Adipocyte (in vitro differentiated cells): ENCODE measurements around the gene SPATS2.

Experiments used
- DNase-seq: peaks from one replicate; pipeline ENCODE4 v3.0.0-alpha.2; 2015; ENCODE audit warnings: low read depth
- H3K27me3 ChIP-seq: replicated peaks from 2 replicates; pipeline ENCODE4 v1.7.0; 2013; ENCODE audit warnings: mild to moderate bottlenecking, low read length, moderate library complexity; ENCODE audit not compliant: control insufficient read depth, insufficient read depth
- H3K36me3 ChIP-seq: 2 replicates; pipeline ENCODE4 v1.7.0; 2013; ENCODE audit warnings: low read length, mild to moderate bottlenecking, moderate library complexity; ENCODE audit not compliant: control insufficient read depth, insufficient read depth, severe bottlenecking
- H3K4me1 ChIP-seq: 2 replicates; pipeline ENCODE4 v1.7.0; 2013; ENCODE audit warnings: mild to moderate bottlenecking, low read length, moderate library complexity; ENCODE audit not compliant: control insufficient read depth, insufficient read depth
- H3K4me3 ChIP-seq: 2 replicates; pipeline ENCODE4 v1.7.0; 2013; ENCODE audit warnings: mild to moderate bottlenecking, low read length, moderate library complexity
- H3K9ac ChIP-seq: 2 replicates; pipeline ENCODE4 v1.7.0; 2013; ENCODE audit warnings: mild to moderate bottlenecking, low read length, moderate library complexity
- H3K9me3 ChIP-seq: 2 replicates; pipeline ENCODE4 v1.7.0; 2013; ENCODE audit warnings: mild to moderate bottlenecking, low read length, moderate library complexity; ENCODE audit not compliant: control insufficient read depth

SPATS2 gene

GRCh38 chr12:49483619-49484018, 116.4 kb downstream of the SPATS2 start:
- DNase-seq = no peak
- H3K27me3 ChIP-seq = no peaks in the 10 kb centered on the region
- H3K9me3 ChIP-seq = no peaks in the 10 kb centered on the region
- peaks cover 11% of the 10 kb centered on the region for H3K4me1 ChIP-seq
- peaks cover 7% of the 10 kb centered on the region for H3K36me3 ChIP-seq
- no peak overlapping the region for H3K9ac ChIP-seq
- H3K4me3 ChIP-seq = no peak overlapping the region

GRCh38 chr12:49487605-49488004, 120.3 kb downstream of the SPATS2 start:
- H3K4me3 ChIP-seq = no peak overlapping the region
- H3K9me3 ChIP-seq = no peaks in the 10 kb centered on the region
- no peak for DNase-seq
- H3K9ac ChIP-seq = no peak overlapping the region
- no peaks in the 10 kb centered on the region for H3K27me3 ChIP-seq
- H3K36me3 ChIP-seq = peaks cover 7% of the 10 kb centered on the region
- H3K4me1 ChIP-seq = peaks cover 3% of the 10 kb centered on the region

- H3K27me3 ChIP-seq = no peaks in the 10 kb centered on the region
- no peaks in the 10 kb centered on the region for H3K9me3 ChIP-seq
- no peak overlapping the region for H3K9ac ChIP-seq
- DNase-seq = no peak
- no peaks in the 10 kb centered on the region for H3K4me1 ChIP-seq
- H3K36me3 ChIP-seq = peaks cover 5% of the 10 kb centered on the region
- no peak overlapping the region for H3K4me3 ChIP-seq
These were observed 121.9 kb downstream of the SPATS2 start for GRCh38 chr12:49489154-49489553.

GRCh38 chr12:49489720-49490119, 122.5 kb downstream of the SPATS2 start:
- peaks cover 3% of the 10 kb centered on the region for H3K36me3 ChIP-seq
- H3K4me3 ChIP-seq = no peak overlapping the region
- no peaks in the 10 kb centered on the region for H3K4me1 ChIP-seq
- H3K27me3 ChIP-seq = no peaks in the 10 kb centered on the region
- no peaks in the 10 kb centered on the region for H3K9me3 ChIP-seq
- DNase-seq = peak; percentile 16
- no peak overlapping the region for H3K9ac ChIP-seq

- Histone ChIP-seq H3K36me3 (peaks cover 7% of the 10 kb centered on the region), H3K9me3 (no peaks in the 10 kb centered on the region), H3K9ac (no peak overlapping the region), H3K4me1 (no peaks in the 10 kb centered on the region), H3K4me3 (no peak overlapping the region), H3K27me3 (no peaks in the 10 kb centered on the region)
- peak; percentile 27 for DNase-seq
These were observed 124.6 kb downstream of the SPATS2 start for GRCh38 chr12:49491823-49492222.

GRCh38 chr12:49493900-49494299, 126.6 kb downstream of the SPATS2 start:
- H3K4me3 ChIP-seq = no peak overlapping the region
- no peaks in the 10 kb centered on the region for H3K27me3 ChIP-seq
- no peak for DNase-seq
- no peak overlapping the region for H3K9ac ChIP-seq
- H3K4me1 ChIP-seq = no peaks in the 10 kb centered on the region
- peaks cover 10% of the 10 kb centered on the region for H3K36me3 ChIP-seq
- H3K9me3 ChIP-seq = no peaks in the 10 kb centered on the region

- no peaks in the 10 kb centered on the region for H3K4me1 ChIP-seq
- peaks cover 10% of the 10 kb centered on the region for H3K36me3 ChIP-seq
- no peak for DNase-seq
These were observed 129.4 kb downstream of the SPATS2 start for GRCh38 chr12:49496417-49497360.

GRCh38 chr12:49501895-49502294, 134.6 kb downstream of the SPATS2 start:
- H3K36me3 ChIP-seq = peaks cover 6% of the 10 kb centered on the region

More at GRCh38 chr12:49496417-49497360, 129.4 kb downstream of the SPATS2 start:
- Histone ChIP-seq H3K9me3 (no peaks in the 10 kb centered on the region), H3K9ac (no peak overlapping the region), H3K4me3 (no peak overlapping the region), H3K27me3 (no peaks in the 10 kb centered on the region)

GRCh38 chr12:49502590-49502989, 135.3 kb downstream of the SPATS2 start:
- Histone ChIP-seq H3K4me3 (no peak overlapping the region), H3K9ac (no peak overlapping the region), H3K4me1 (peaks cover 3% of the 10 kb centered on the region), H3K9me3 (no peaks in the 10 kb centered on the region), H3K36me3 (peaks cover 4% of the 10 kb centered on the region), H3K27me3 (no peaks in the 10 kb centered on the region)
- no peak for DNase-seq

More at GRCh38 chr12:49501895-49502294, 134.6 kb downstream of the SPATS2 start:
- DNase-seq = no peak
- Histone ChIP-seq H3K9ac (no peak overlapping the region), H3K27me3 (no peaks in the 10 kb centered on the region), H3K9me3 (no peaks in the 10 kb centered on the region), H3K4me3 (no peak overlapping the region), H3K4me1 (peaks cover 3% of the 10 kb centered on the region)

GRCh38 chr12:49503674-49504180, 136.5 kb downstream of the SPATS2 start:
- peaks cover 4% of the 10 kb centered on the region for H3K36me3 ChIP-seq
- DNase-seq = peak; percentile 17
- H3K9ac ChIP-seq = no peak overlapping the region
- no peaks in the 10 kb centered on the region for H3K27me3 ChIP-seq
- no peaks in the 10 kb centered on the region for H3K9me3 ChIP-seq
- peaks cover 3% of the 10 kb centered on the region for H3K4me1 ChIP-seq
- no peak overlapping the region for H3K4me3 ChIP-seq

GRCh38 chr12:49505672-49506071, 138.4 kb downstream of the SPATS2 start:
- H3K4me1 ChIP-seq = peaks cover 3% of the 10 kb centered on the region
- H3K9ac ChIP-seq = no peak overlapping the region
- no peaks in the 10 kb centered on the region for H3K9me3 ChIP-seq
- peak; percentile 18 for DNase-seq
- H3K36me3 ChIP-seq = peaks cover 4% of the 10 kb centered on the region
- no peaks in the 10 kb centered on the region for H3K27me3 ChIP-seq
- H3K4me3 ChIP-seq = no peak overlapping the region
